GM18870 (cell line): ENCODE measurements around the gene IQCK.
"Not testable (repeated sequence)": the region's sequence is repeated elsewhere in the genome, so short reads cannot be mapped to it uniquely, and the experiment has no call there.

Experiments used
- ATAC-seq: cut with Tn5 transposase; IDR thresholded peaks from one replicate; pipeline ENCODE4 v1.9.1; 2021; ENCODE audit warnings: moderate library complexity; ENCODE audit not compliant: unreplicated experiment

Gene IQCK

GRCh38 chr16:19785081-19785480 lies 67.0 kb downstream of the IQCK start:
- ATAC-seq, result no peak

DNA sequence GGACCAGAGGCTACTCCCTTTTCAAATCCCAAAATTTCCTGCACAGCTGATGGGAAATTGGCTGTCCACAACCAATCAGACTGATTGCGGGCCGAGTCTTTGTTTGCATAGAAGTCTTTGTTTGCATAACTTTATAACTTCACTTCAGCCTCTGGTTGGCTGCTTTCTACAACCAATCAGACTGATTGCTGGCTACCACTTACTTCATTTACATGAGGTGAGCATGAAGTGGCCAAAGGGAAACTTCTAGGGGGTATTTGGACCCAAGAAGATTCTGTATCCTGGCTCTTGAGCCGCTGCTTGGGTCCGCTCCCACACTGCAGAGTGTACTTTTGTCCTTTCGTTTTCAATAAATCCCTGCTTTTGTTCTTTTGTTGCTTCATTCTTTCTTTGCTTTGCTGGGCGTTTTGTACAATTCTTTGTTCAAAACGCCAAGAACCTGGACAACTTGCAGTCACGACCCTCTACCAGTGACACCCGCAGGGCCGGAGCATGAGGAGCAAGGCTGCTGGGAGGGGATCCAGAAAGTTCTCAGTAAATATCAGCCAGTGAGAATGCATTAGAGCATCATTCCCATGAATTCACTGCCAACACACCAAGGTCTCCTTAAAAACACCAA lies 67.5 kb downstream of the IQCK start:
- no peak for ATAC-seq

GRCh38 chr16:19801369-19801768 lies 83.3 kb downstream of the IQCK start:
- not testable (repeated sequence) for ATAC-seq

GRCh38 chr16:19801824-19802223 lies 83.8 kb downstream of the IQCK start:
- not testable (repeated sequence) for ATAC-seq

DNA sequence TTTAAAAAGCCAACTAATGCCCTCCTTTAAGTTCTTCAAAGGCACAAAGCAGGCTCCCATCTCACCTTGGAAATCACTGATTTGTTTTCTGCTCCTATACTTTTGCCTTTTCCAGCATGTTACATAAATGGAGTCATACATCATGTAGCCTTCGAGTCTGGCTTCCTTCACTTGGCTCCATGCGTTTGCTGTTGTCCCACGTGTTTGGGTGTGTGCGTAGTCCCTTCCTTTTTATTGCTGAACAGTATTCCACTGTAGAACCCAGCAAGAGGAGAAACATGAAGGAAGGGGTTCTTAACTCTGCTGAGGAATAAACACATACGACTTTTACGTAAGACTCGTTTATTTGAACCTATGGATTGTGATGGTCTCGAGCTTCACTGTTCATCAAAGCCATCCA lies 84.5 kb downstream of the IQCK start:
- no peak for ATAC-seq

DNA sequence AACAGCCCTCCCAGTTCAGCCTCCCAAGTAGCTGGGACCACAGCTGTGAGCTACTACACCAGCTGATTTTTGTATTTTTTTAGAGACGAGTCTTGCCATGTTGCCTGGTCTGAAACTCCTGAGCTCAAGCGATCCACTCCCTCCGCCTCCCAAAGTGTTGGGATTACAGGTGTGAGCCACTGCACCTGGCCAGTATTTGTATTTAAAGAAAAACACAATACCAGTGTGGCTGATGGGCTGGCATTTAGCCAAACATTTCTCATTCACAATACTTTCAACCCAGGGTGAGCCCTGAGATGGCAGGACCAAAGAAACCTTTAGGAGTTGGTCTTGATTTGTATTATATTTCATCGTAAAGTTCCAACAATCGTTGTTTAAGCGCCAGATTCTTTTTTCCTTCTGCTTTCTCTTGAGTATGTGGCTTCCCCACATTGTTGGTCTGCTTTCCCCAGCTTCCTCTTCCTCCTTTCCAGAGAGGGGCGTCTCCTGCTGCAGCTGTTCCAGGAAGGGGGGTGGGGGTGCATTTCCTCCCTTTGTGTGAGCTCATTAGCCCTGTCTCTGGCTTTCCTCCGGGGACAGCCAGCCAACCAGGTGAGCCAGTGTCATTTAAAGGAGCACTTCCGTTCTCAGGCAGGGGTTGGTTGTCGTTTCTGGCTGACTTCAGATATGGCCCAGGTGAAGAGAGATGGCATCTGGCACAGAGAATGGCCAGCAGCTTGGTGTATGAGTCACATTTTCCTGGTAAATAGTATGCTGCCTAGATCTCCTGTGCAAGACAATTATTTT lies 86.7 kb downstream of the IQCK start:
- ATAC-seq, result no peak

DNA sequence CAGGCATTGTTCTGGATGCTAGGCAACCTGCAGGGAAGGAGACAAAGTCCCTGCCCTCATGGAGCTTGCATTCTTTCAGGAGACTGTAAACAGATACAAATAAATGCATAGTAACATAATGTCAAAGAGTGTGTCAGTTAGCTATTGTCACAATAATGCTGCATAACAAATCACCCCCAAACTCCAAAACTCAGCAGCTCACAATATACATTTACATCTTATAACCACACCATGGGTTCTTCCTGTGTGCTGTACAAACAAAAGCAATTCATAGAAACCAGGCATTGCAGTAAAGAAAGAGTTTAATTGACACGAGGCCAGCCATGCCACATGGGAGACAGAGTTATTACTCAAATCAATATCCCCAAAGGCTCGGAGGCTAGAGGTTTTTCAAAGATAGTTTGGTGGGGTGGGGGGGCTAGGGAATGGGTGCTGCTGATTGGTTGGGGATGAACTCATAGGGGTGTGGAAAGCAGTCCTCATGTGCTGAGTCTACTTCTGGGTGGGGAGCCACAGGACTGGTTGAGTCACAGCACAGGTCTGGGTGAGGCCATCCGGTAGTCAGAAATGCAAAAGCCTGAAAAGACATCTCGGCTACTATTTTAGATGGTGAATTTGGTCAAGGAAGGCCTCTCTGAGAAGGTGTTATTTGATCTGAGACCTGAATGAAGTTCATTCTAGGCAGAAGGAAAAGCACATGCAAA lies 87.5 kb downstream of the IQCK start:
- ATAC-seq, result no peak

- peak; percentile 74 for ATAC-seq
Observed at GRCh38 chr16:19808061-19808641, 90.1 kb downstream of the IQCK start.

- no peak for ATAC-seq
Observed at GRCh38 chr16:19809121-19809635, 91.1 kb downstream of the IQCK start.

- ATAC-seq, result no peak
Observed at GRCh38 chr16:19809693-19810092, 91.6 kb downstream of the IQCK start.

- ATAC-seq, result no peak
Observed at GRCh38 chr16:19810817-19811731, 93.0 kb downstream of the IQCK start.

DNA sequence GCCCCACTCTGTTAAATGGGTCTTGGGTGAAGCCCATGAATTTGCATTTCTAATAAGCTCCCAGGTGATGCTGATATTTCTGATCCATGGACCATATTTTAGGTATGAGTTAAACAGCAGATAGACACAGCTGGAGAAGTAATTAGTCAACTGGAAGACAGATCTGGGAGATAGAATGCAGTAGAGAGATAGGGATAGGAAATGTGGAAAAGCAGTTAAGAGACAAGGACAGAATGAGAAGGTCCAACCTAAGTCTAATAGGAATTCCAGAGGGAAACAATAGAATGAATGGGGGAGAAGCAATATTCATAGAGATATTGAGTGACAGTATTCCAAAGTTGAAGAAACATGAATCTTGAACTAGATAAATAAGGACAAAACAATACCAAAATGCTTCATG lies 94.9 kb downstream of the IQCK start:
- no peak for ATAC-seq

DNA sequence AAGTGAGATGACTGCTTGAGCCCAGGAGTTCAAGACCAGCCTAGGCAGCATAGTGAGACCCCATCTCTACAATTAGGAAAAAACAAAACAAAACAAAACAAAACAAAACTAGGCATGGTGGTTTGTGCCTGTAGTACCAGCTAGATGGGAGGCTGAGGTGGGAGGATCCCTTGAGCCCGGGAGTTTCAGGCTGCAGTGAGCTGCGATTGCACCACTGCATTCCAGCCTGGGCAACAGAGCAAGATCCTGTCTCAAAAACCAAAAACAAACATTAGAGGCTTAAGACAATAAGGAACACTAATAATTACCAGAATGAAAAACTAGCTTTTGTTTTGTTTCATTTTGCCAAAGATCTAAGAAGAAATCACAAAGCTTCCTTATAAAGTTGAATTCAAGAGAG lies 97.3 kb downstream of the IQCK start:
- ATAC-seq, result no peak

DNA sequence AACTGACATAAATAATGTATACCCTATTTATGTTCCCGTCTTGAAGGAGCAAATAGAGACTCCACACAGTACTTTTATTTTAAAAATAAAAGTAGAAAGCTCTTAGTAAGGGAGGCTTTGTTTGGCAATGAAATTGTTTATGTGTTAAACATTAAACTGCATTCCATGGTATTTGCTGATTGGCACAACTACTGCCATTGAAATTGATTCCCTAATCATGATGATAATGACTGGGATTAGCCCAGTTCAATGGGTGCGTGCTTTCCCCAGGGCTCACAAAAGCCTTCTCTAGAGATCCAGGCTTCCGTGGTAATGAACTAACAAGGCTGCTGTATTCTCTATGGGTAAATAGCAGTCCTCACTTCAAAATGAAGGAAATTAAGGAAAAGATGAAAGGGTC lies 99.1 kb downstream of the IQCK start:
- no peak for ATAC-seq

DNA sequence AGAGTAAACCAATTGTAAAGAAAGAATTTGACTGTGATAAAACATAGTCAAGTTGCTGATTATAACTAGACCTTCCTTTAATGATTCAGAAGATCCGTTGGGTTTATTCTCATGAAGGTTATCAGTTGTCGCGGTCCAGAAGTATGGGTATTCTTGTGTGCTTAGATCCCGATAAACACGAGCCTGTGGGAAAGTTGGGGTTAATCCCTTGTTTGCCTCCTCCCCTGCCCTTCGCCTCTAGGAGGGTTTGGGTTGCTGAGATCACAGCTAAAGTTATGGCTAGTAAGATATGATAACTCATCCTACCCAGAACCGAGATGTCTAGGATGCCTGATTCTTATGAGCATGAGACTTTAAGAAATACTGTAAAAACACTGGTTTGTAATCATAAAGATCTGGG lies 99.8 kb downstream of the IQCK start:
- ATAC-seq, result no peak

DNA sequence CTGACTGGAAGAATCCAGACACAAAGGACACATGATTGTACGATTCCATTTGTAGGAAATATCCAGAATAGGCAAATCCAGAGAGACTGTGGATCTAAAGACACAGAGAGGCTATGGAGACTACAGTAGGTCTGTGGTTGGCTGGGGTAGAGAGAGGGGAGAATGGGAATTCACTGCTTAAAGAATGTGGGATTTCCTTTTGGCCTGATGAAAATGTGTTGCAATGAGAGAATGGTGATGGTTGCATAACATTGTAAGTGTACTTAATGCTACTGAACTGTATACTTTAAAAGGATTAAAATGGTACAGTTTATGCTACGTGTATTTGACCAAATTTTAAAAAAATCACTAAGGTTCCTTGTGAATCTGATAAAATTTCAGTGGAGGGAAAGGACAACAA lies 104.5 kb downstream of the IQCK start:
- no peak for ATAC-seq

GRCh38 chr16:19823322-19823721 lies 105.3 kb downstream of the IQCK start:
- no peak for ATAC-seq

- no peak for ATAC-seq
Observed at GRCh38 chr16:19824216-19824615, 106.1 kb downstream of the IQCK start.

DNA sequence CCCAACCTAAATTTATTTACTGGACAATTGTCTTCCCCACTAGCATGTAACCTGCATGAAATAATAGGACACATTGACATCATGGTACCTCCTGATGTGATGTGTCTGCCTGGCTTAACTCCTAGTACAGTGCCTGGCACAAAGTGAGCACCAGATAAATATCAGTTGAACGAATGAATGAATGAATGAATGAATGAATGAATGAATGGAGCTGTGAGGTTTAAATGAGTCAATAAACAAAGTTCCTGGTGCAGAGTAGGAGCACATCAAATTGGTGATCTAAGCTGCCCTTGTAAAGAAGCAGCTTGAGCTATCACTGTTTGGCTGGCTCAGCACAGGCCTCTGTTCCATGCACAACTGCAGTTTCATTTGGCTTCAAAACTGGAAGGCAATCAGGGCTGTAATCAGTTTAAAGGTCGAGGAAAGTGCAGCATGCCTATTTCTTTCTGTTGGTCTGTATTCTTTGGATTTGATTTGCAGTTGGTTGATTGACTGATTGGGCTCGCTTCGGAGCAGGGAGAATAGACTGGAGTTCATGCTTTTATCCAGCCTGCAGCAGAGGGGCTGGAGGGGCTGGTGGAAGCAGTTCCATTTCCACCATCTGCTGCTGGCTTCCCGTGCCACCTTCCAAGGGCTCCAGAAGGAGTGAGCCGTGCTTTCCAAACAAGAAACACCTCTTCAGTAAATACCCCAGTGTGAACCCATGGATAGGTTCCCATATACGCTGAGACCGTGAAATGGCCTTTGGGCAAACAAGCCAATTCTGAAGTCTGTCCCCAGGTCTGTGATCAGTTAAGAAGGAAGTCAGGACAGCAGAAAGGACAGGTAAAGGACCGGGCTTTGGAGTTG lies 112.0 kb downstream of the IQCK start:
- no peak for ATAC-seq
